Transverse colon (tissue), 4 donors: Measurements from ENCODE around the gene MREG.

ENCODE experiments used
- POLR2A ChIP-seq: fragments of 450-650 bp; IDR thresholded peaks from one replicate; pipeline ENCODE4 v1.6.1; 2016; ENCODE audit warnings: antibody characterized with exemption, mild to moderate bottlenecking, moderate library complexity
- POLR2AphosphoS5 ChIP-seq, 3 donors: sonication (generic); formaldehyde crosslinking; IDR thresholded peaks; one replicate each; pipeline ENCODE4 v1.6.1; 2016; ENCODE audit warnings: antibody characterized with exemption in 3 of 3
- TF ChIP-seq, protein P1 (sequence below), 5 experiments: fragments of 200-600 bp in 3 of 5; fragments of 450-650 bp in 2 of 5; sonication (generic) in 3 of 5; IDR thresholded peaks; 1 replicate in 2 of 5; 2 replicates in 3 of 5; pipeline ENCODE4 v1.5.1; 2016 to 2017; ENCODE audit warnings: antibody characterized with exemption in 5 of 5, inconsistent platforms in 3 of 5, mild to moderate bottlenecking in 2 of 5, moderate library complexity in 1 of 5

DNA sequence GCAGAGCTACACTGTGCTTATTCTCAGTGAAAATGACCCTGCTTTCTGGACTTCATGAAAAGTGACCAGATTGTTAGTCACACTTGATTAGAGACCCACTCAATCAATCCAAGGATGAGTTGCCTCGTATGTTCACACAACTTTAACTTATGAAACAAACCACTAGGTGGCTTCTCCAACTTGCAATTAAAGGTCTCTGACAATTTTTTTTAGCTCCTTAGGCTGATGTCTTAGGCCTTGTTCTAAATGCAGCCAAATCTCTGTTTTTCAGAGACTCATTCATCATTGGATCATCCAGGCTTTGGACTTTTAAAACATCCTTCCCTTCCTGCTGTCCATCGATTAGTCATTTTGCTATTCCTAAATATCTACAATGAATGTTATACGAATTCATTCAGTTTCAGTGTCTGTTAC lies 63.4 kb downstream of the MREG start:
- TF ChIP-seq, protein P1, sequence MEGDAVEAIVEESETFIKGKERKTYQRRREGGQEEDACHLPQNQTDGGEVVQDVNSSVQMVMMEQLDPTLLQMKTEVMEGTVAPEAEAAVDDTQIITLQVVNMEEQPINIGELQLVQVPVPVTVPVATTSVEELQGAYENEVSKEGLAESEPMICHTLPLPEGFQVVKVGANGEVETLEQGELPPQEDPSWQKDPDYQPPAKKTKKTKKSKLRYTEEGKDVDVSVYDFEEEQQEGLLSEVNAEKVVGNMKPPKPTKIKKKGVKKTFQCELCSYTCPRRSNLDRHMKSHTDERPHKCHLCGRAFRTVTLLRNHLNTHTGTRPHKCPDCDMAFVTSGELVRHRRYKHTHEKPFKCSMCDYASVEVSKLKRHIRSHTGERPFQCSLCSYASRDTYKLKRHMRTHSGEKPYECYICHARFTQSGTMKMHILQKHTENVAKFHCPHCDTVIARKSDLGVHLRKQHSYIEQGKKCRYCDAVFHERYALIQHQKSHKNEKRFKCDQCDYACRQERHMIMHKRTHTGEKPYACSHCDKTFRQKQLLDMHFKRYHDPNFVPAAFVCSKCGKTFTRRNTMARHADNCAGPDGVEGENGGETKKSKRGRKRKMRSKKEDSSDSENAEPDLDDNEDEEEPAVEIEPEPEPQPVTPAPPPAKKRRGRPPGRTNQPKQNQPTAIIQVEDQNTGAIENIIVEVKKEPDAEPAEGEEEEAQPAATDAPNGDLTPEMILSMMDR (IDR thresholded peaks at IDR 0.05) = peak; percentile 34 to 49 (median 40)
- TF ChIP-seq POLR2A (no peak), POLR2AphosphoS5 (IDR thresholded peaks at IDR 0.05) (no peak)
